Myocyte (in vitro differentiated cells): ENCODE data around the gene PRRG3. TPM values are rescaled to one million over a fixed set of nuclear protein-coding genes. Genes with fewer than 3 reads are reported as not detected.
"Not testable (repeated sequence)": the region's sequence is repeated elsewhere in the genome, so short reads cannot be mapped to it uniquely, and the experiment has no call there.

Experiments used
- DNase-seq: peaks from one replicate; pipeline ENCODE4 v3.0.0-alpha.2; 2012; ENCODE audit warnings: low read depth
- polyA plus RNA-seq: library from polyadenylated mRNA; unstranded; fragments of >200 nt; gene quantifications from one replicate; pipeline ENCODE4 v1.2.1, GENCODE V29; 2012; ENCODE audit warnings: missing spikeins
- total RNA-seq: library from RNA; depleted of rRNA; stranded (reverse); fragments of >200 nt; gene quantifications from 2 replicates; pipeline ENCODE4 v1.2.3, GENCODE V29; 2014

Gene PRRG3
- not detected in 2 replicates for total RNA-seq
- polyA plus RNA-seq: not detected

GRCh38 chrX:151694661-151695582 is at the start of gene PRRG3:
TSS of gene PRRG3 (plus strand) at chrX:151695458. CDS start at chrX:151698815, 3,357 bp downstream.
- no peak for DNase-seq

- DNase-seq: no peak
Measured at GRCh38 chrX:151675121-151675746, 20.0 kb upstream of the PRRG3 start.

GRCh38 chrX:151676196-151676595 is 19.1 kb upstream of the PRRG3 start:
- DNase-seq: no peak

GRCh38 chrX:151679798-151680402 is 15.4 kb upstream of the PRRG3 start:
- no peak for DNase-seq

- DNase-seq: peak; percentile 1
Measured at GRCh38 chrX:151680805-151681204, 14.5 kb upstream of the PRRG3 start.

GRCh38 chrX:151687635-151688034 is 7.6 kb upstream of the PRRG3 start:
- no peak for DNase-seq

- no peak for DNase-seq
Measured at GRCh38 chrX:151688695-151689094, 6.6 kb upstream of the PRRG3 start.

GRCh38 chrX:151692825-151693224 is 2.4 kb upstream of the PRRG3 start:
- no peak for DNase-seq

GRCh38 chrX:151694121-151694520 is 1.1 kb upstream of the PRRG3 start:
- DNase-seq: no peak

- no peak for DNase-seq
Measured at GRCh38 chrX:151695583-151696340, 504 bp downstream of the PRRG3 start.

GRCh38 chrX:151697082-151697481 is 1.8 kb downstream of the PRRG3 start:
- not testable (repeated sequence) for DNase-seq

GRCh38 chrX:151697522-151697921 is 2.3 kb downstream of the PRRG3 start:
- no peak for DNase-seq

GRCh38 chrX:151698485-151698884 is 3.2 kb downstream of the PRRG3 start:
- DNase-seq: no peak

- no peak for DNase-seq
Measured at GRCh38 chrX:151699746-151700145, 4.5 kb downstream of the PRRG3 start.

GRCh38 chrX:151700581-151700980 is 5.3 kb downstream of the PRRG3 start:
- DNase-seq: no peak

- DNase-seq: no peak
Measured at GRCh38 chrX:151701071-151701470, 5.8 kb downstream of the PRRG3 start.

- DNase-seq: no peak
Measured at GRCh38 chrX:151701531-151701930, 6.3 kb downstream of the PRRG3 start.

GRCh38 chrX:151702026-151702714 is 6.9 kb downstream of the PRRG3 start:
- DNase-seq: no peak

- DNase-seq: no peak
Measured at GRCh38 chrX:151702741-151703340, 7.6 kb downstream of the PRRG3 start.

GRCh38 chrX:151703487-151703886 is 8.2 kb downstream of the PRRG3 start:
- DNase-seq: peak; percentile 1
